GM19395 (cell line): ENCODE measurements around the gene BLVRA.
A peak's percentile ranks its signal among the peaks of the same experiment; 100 is the strongest.
"Not testable (repeated sequence)": the region's sequence is repeated elsewhere in the genome, so short reads cannot be mapped to it uniquely, and the experiment has no call there.

ENCODE experiments used
- ATAC-seq: cut with Tn5 transposase; IDR thresholded peaks from one replicate; pipeline ENCODE4 v1.9.1; 2021; ENCODE audit warnings: mild to moderate bottlenecking, moderate library complexity; ENCODE audit not compliant: unreplicated experiment

The BLVRA gene

DNA sequence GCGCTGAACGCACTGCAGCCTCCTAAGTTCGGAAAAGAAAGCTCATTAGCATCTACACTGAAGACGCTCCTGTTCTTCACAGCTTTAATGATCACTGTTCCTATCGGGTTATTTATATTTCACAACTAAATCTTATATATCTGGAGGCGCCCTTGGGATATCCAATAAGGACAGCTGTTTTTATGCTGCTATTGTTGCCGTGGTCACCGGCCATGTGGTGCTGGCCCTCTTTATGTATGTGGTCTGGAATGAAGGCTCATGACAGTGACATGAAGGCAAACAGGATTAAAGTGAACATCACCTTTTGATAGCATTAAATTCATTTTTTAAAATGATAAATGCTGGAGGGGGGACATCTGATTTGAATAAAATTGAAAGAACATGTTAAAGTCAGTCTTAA lies 8.8 kb downstream of the BLVRA start:
- ATAC-seq, result no peak

DNA sequence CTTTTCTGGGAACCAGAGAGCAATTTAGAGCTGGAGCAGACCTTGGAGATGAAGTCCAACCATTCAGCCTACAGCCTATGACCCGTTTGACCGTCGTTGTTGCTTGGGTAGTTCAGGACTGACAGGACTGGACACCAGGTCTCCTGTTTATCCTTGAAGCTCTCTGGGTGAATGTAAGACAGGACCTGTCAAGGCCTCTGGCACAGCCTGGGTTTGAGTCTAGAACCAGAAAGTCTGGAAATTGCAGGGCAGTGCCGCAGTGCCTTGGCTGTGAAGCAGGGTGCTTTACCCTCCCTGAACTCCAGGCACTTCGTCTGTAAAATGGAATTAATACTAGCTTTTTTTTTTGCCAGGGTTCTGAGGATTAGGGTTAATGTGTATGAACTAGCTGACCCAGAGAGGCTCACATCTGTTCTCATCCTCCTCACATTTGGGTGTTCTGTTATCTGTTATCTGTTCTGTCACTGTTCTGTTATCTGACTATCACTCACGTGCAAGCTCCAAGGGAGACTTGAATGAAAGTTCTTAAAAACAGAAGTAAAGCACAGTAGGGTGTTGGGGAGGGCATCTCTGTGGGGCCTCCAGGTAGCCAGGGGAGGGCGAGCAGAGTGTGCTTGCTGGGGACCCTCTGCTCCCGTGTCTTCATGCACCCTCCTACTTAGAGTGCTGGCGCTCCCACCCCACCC lies 9.9 kb downstream of the BLVRA start:
- ATAC-seq, result no peak

DNA sequence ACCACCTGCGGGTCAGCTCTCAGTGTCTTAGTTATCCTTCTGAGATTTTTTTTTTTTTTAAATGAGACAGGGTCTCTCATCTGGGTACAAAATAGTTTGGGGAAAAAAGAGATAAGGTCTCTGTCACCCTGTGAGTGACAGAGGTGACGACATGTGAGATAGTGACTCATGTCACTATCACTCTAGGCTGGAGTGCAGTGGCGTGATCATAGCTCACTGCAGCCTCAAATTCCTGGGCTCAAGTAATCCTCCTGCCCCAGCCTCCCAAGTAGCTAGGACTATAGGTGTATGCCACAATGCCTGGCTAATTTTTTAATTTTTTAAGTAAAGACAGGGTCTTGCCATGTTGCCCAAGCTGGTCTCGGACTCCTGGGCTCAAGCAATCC lies 10.4 kb downstream of the BLVRA start:
- no peak for ATAC-seq

DNA sequence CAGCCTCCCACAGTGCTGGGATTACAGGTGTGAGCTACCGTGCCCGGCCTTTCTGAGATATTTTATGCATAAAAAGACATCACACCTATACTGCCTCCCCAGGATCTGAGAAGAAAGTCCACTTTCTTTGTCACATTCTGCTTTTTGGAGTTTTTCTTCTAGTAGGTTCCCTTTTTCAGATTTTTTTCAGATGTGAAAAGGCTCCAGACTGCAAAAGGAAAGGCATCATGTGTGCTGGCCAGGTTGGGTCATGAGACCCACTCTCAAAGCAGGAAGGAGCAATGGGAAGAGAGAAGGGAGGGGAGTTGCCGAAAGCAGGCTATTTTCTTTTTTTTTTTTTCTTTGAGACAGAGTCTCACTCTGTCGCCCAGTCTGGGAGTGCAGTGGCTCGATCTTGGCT lies 10.8 kb downstream of the BLVRA start:
- ATAC-seq, result no peak

DNA sequence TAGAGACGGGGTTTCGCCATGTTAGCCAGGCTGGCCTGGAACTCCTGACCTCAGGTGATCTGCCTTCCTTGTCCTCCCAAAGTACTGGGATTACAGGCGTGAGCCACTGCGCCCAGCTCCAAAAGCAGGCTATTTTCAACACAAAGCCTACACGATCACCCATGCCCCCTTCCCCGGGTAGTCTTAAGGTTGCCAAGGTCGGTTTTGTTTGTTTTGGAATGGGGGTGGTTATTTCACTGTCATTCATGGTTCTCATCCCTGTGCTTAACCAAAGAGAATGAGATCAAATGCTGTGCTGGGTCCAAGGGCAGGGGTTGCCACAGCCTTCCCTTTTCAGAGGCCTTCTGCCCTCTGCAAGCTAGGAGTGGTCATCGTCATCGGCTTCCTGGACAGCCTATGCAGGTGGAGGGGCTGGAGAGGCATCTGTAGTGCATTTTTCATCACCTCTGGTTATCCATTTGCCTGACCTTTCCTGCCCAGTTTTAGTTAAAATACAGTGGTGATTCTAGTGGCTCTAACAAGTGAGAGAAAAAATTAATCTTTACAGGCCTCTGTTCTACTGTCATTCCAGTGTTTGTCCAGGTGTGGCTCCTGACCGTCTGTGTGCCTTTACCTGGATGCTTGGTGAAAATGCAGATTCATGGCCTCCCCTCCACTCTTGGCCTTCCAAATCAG lies 11.4 kb downstream of the BLVRA start:
- ATAC-seq, result no peak

DNA sequence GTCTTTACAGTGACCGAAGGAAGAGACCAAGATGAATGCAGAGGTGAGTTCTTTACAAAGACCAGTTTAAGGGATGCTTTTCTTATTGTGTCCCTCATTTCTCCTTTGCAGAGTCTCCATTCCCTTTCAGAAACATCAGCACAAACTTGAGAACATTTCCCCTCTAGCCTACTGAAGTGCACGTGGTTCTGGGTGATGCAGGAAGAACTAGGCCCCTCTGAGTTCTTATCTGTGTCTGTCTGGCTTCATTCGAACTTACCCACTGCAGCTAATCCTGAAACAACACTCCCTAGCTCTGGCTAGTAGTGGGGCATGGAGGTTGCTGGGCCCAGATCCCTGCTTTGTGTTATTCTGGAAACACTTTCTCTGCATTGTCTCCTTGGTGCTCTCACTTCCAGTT lies 12.6 kb downstream of the BLVRA start:
- no peak for ATAC-seq

DNA sequence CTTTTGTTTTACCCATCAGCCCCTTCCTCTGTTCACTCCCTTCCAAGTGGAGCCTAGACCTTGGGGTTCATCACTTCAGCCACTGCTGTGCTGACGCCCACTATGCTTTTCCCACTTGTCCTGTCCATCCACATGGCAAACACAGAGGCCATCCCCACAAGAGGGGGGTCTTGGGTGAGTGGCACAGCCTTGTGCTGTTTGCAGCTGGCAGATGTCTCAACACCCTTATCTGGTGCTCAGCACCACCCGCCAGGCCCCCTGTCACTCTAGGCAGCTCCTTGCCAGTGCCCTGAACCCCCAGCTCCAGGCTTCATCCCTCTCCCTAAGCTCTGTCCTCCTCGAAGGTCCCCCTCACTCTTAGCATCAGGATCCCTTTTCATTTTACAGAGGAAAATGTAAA lies 13.1 kb downstream of the BLVRA start:
- ATAC-seq, result no peak

DNA sequence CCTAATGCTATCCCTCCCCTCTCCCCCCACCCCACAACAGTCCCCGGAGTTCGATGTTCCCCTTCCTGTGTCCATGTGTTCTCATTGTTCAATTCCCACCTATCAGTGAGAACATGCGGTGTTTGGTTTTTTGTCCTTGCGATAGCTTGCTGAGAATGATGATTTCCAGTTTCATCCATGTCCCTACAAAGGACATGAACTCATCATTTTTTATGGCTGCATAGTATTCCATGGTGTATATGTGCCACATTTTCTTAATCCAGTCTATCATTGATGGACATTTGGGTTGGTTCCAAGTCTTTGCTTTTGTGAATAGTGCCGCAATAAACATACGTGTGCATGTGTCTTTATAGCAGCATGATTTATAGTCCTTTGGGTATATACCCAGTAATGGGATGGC lies 14.8 kb downstream of the BLVRA start:
- ATAC-seq, result not testable (repeated sequence)

DNA sequence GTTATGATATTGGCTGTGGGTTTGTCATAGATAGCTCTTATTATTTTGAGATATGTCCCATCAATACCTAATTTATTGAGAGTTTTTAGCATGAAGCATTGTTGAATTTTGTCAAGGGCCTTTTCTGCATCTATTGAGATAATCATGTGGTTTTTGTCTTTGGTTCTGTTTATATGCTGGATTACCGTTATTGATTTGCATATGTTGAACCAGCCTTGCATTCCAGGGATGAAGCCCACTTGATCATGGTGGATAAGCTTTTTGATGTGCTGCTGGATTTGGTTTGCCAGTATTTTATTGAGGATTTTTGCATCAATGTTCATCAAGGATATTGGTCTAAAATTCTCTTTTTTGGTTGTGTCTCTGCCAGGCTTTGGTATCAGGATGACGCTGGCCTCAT lies 16.8 kb downstream of the BLVRA start:
- ATAC-seq, result not testable (repeated sequence)

DNA sequence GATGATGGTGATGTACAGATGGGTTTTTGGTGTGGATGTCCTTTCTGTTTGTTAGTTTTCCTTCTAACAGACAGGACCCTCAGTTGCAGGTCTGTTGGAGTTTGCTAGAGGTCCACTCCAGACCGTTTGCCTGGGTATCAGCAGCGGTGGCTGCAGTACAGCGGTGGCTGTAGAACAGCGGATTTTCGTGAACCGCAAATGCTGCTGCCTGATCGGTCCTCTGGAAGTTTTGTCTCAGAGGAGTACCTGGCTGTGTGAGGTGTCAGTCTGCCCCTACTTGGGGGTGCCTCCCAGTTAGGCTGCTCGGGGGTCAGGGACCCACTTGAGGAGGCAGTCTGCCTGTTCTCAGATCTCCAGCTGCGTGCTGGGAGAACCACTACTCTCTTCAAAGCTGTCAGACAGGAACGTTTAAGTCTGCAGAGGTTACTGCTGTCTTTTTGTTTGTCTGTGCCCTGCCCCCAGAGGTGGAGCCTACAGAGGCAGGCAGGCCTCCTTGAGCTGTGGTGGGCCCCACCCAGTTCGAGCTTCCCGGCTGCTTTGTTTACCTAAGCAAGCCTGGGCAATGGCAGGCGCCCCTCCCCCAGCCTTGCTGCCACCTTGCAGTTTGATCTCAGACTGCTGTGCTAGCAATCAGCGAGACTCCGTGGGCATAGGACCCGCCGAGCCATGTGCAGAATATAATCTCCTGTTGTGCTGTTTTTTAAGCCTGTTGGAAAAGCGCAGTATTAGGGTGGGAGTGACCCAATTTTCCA lies 20.0 kb downstream of the BLVRA start:
- ATAC-seq, result not testable (repeated sequence)

DNA sequence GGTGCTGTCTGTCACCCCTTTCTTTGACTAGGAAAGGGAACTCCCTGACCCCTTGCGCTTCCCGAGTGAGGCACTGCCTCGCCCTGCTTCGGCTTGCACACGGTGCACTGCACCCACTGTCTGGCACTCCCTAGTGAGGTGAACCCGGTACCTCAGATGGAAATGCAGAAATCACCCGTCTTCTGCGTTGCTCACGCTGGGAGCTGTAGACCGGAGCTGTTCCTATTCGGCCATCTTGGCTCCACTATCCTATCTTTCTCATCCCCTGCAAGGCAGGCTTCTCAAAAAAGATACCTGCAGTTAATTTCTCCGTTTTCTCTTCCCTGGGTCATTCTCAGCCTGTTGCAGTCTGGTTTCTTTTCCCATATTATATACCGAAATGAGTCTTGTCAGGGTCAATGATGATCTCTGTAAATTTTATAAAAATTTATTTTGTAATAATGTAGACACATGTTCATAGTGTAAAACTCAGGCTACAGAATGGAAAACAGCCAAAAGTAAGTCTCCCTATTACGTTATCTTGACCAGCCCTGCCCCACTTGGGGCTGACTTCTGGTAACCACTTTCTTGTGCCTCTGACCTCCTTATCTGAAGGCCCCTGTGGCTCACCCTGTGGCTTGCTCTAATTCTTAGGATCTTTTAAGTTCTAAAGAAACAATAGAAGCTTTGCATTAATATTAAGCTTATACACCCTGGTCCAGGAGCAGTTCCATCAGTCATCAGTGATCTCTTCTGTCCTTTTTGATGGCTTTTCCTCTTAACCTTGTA lies 20.7 kb downstream of the BLVRA start:
- ATAC-seq, result no peak

DNA sequence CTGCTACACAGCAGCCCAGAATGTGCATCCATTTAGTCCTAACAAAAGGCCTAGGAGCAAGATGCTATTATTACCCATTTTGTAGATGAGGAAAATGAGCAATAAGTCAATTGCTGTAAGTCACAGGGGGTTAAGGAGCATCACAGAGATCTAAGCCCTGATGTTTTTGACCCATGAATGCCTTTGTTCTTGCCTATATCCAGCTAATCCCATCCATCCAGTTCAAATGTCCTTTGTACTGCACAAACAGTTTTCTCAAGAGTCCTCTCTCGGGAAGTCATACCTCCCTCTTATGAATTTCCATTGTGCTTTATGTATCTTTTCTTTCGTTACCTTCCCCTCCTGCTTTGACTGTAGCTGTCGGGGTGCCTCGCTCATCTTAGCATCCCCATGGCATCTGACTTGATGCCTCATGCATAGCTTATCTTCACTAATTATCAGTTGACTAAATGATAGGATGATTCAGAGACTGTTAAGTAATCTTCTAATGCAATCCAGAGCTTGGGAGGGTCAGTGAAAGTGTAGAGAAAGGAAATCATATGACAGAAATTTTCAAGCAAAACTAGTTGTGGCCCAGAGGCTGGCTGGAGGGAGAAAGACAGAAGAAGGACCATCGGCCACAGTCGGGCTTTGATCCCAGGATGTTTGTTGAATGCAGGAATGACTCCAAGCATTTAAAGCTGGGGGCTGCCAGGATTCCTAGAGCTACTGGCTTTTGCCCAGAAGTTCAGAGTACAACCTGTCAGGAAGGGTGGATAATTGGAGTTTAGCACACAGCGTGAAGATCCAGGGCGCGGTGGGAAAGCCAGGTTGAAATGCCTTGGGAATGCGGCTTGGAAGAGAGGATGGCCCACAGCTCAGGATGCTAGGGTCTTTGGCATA lies 23.5 kb downstream of the BLVRA start:
- no peak for ATAC-seq

DNA sequence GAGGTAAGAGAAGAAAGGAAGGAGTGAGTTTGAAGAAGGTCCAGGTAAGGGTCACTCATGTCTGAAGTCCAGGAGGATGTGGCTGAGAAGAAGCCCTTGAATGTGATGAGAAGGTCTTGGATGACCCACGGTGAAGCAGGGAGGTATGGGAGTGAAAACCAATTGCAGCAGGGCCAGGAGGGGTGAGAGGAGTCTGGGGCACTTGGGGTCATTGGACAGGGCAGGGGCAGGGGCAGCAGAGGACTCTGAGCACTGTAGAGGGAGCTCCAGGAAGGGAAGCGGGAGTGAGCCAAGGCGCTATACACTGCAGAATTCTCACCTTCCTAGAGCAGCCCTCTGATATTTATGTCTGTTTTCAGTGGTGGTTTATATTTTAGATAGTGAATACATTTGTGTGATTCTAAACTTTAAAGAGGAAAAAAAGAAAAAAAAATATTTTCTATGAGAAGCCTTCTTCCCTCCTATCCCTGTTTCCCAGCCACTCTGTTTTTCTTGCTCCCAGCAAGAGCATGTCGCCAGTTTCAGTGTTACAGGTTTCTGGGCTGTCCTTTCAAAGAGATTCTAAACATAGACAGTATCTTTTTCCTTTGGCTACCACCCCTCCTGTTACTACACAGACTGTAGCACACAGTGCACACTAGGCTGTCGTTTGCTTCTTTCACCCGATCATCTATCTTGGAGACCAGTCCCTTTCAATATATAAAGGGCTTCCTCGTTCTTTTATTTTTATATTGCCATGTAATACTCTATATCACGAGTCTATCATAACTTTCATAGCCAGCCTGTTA lies 24.5 kb downstream of the BLVRA start:
- no peak for ATAC-seq

DNA sequence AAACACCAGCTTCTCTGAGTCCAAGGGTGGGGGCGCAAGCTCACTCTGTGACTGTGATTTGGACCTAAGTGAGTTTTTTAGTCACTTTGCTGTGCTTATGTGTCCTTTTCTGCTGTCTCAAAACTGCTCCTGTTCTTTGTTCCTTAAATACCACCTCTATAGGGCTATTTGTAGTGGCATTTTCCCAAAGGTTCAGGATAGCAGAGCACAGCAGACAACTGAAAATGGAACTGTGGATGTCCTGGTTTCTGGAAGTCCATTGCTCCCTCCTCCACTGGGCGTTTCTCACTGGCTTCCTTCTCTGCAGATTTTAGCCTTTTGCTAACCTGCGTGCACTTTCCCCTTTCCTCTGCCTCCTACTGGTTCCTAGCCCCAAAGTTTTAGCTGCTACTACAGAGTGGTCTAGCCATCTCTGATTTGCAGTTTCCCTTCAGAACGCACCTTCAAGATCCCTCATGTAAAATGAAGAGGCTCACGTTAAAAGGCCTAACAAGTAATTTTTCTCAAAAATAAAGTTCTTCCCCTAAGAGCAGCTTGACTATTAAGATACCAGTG lies 25.6 kb downstream of the BLVRA start:
- ATAC-seq, result peak; percentile 32

DNA sequence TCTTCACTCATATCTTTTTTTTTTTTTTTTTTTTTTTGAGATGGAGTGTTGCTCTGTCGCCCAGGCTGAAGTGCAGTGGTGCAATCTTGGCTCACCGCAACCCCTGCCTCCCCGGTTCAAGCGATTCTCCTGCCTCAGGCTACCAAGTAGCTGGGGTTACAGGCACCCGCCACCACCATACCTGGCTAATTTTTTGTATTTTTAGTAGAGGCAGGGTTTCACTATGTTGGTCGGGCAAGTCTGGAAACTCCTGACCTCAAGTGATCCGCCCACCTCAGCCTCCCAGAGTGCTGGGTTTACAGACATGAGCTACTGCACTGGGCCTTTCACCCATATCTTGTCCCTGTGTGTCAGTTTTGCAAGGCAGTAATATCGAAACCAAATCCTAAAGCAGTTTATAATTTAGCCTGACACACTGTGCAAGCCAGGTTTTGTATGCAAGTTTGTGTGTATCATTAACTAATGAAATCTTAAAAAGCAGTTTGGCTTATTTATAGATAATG lies 26.2 kb downstream of the BLVRA start:
- peak; percentile 96 for ATAC-seq

DNA sequence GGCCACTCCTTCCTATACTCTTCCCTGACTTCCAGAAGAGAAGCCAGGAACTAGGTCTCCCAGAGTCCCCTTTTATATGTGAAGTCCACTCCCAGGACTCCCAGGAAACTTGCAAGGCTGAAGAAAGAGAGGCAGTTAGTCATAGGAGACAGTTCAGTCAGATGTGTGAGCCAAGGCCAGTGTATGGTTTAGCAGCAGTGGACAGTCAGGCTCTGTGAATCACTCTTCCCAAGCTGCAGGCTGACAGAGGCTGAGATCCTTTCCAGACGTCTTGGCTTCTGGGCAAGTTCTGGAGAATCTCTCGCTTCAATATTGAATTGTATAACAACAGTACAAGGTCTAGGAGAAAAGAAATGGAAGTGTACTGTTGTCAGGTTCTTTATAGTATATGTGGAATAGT lies 26.9 kb downstream of the BLVRA start:
- no peak for ATAC-seq

DNA sequence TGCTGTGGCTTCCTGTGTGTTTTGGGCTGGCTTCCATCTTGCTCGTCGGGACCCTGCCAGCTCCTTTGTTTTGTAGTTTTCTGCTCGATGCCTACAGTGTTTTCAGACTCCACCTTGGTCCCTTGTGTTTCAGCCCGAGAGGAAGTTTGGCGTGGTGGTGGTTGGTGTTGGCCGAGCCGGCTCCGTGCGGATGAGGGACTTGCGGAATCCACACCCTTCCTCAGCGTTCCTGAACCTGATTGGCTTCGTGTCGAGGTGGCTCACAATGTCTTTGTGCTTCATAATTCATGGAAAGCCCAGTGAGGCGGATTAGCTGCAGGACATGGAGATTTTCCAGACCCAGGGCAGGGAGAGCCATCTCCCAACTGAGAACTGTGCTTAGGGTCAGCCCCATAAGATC lies 29.3 kb downstream of the BLVRA start:
- no peak for ATAC-seq

DNA sequence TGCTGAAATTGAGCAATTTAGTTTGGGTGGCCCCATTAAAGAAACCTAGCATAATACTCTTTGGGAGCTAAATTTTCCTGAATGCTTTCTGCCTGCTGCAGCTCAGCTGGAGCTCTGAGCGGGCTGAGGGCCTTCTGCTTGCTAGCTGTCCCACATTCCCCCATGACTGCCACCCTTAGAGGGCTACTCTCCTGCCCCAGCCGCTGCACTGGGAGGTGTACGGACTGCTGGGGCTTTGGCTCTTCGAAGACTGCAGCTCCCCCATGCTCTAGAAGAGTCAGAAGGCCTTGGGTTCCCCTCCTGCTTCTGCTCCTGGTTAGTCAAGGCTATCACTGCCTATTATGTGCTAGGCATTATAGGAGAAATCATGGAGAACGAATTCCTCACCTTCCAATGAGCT lies 31.5 kb downstream of the BLVRA start:
- no peak for ATAC-seq

DNA sequence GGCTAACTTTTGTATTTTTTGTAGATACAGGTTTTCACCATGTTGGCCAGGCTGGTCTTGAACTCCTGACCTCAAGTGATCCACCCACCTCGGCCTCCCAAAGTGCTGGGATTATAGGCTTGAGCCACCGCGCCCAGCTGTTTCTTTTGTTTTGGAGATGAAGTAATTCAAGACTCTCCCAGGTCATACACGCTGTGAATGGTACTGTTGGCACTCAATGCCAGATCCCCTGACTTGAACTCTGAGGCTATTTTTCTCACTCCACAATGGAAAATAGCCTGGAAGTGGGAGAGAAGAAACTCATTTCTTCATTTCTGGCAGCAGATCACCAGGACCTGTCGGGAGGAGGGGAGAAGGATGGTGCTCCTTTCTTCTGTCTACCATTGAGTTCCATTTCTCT lies 32.4 kb downstream of the BLVRA start:
- ATAC-seq, result no peak
